Adrenal gland (tissue), 5 donors: ENCODE results near the gene EPHB1.

Experiments used
- POLR2A ChIP-seq, 2 donors: fragments of 450-650 bp; IDR thresholded peaks; one replicate each; pipeline ENCODE4 v1.6.1; 2017; ENCODE audit warnings: antibody characterized with exemption in 2 of 2, mild to moderate bottlenecking in 2 of 2, moderate library complexity in 1 of 2
- TF ChIP-seq, protein P1 (sequence below), 6 experiments: fragments of 450-650 bp in 4 of 6; fragments of 200-600 bp in 2 of 6; sonication (generic) in 1 of 6; IDR thresholded peaks; 1 replicate in 5 of 6; 2 replicates in 1 of 6; pipeline versions ENCODE4 v1.5.1 to v1.8.0; 2016 to 2021; ENCODE audit warnings: antibody characterized with exemption in 6 of 6, mild to moderate bottlenecking in 2 of 6, moderate library complexity in 1 of 6
- donor health status: DM: no; HTN: no; CAD: no.

- TF ChIP-seq, protein P1, sequence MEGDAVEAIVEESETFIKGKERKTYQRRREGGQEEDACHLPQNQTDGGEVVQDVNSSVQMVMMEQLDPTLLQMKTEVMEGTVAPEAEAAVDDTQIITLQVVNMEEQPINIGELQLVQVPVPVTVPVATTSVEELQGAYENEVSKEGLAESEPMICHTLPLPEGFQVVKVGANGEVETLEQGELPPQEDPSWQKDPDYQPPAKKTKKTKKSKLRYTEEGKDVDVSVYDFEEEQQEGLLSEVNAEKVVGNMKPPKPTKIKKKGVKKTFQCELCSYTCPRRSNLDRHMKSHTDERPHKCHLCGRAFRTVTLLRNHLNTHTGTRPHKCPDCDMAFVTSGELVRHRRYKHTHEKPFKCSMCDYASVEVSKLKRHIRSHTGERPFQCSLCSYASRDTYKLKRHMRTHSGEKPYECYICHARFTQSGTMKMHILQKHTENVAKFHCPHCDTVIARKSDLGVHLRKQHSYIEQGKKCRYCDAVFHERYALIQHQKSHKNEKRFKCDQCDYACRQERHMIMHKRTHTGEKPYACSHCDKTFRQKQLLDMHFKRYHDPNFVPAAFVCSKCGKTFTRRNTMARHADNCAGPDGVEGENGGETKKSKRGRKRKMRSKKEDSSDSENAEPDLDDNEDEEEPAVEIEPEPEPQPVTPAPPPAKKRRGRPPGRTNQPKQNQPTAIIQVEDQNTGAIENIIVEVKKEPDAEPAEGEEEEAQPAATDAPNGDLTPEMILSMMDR (IDR thresholded peaks at IDR 0.05): no peak
- TF ChIP-seq POLR2A (IDR thresholded peaks at IDR 0.05): no peak
Measured at GRCh38 chr3:135014566-135014965, 219.5 kb downstream of the EPHB1 start.
